H9 (cell line): Measurements from ENCODE around the gene PPARG. TPM values are rescaled to one million over a fixed set of nuclear protein-coding genes. Genes with fewer than 3 reads are reported as not detected.

Source experiments
- DNase-seq: peaks from one replicate; pipeline ENCODE4 v3.0.0-alpha.2; 2017
- H2AFZ ChIP-seq: one replicate; pipeline ENCODE4 v1.6.1; 2013; ENCODE audit warnings: mild to moderate bottlenecking, low read length, control low read depth, moderate library complexity
- H2AK5ac ChIP-seq: 2 replicates; pipeline ENCODE4 v1.6.1; 2013; ENCODE audit warnings: low read length, control low read depth, mixed read lengths; ENCODE audit not compliant: insufficient read length
- H2BK120ac ChIP-seq: one replicate; pipeline ENCODE4 v1.6.1; 2013; ENCODE audit warnings: low read depth, mild to moderate bottlenecking, low read length, control low read depth, inconsistent platforms; ENCODE audit not compliant: poor library complexity, severe bottlenecking
- H2BK12ac ChIP-seq: 2 replicates; pipeline ENCODE4 v1.6.1; 2013; ENCODE audit warnings: low read length, control low read depth, mixed read lengths, low read depth; ENCODE audit not compliant: insufficient read length
- H2BK15ac ChIP-seq: 2 replicates; pipeline ENCODE4 v1.6.1; 2013; ENCODE audit warnings: low read depth, low read length, control low read depth
- H2BK20ac ChIP-seq: one replicate; pipeline ENCODE4 v1.6.1; 2013; ENCODE audit warnings: low read depth, mild to moderate bottlenecking, low read length, control low read depth, inconsistent platforms; ENCODE audit not compliant: poor library complexity, severe bottlenecking
- H2BK5ac ChIP-seq: 2 replicates; pipeline ENCODE4 v1.6.1; 2013; ENCODE audit warnings: low read length, control low read depth, mixed read lengths; ENCODE audit not compliant: insufficient read length
- H3K14ac ChIP-seq: 2 replicates; pipeline ENCODE4 v1.6.1; 2013; ENCODE audit warnings: low read length, control low read depth; ENCODE audit not compliant: insufficient read depth
- H3K18ac ChIP-seq: 2 replicates; pipeline ENCODE4 v1.6.1; 2013; ENCODE audit warnings: low read depth, mild to moderate bottlenecking, mixed read lengths, low read length, control low read depth; ENCODE audit not compliant: insufficient read length
- H3K23ac ChIP-seq: 2 replicates; pipeline ENCODE4 v1.6.1; 2013; ENCODE audit warnings: low read length, control low read depth, mixed read lengths, low read depth; ENCODE audit not compliant: insufficient read length
- H3K23me2 ChIP-seq: 2 replicates; pipeline ENCODE4 v1.6.1; 2013; ENCODE audit warnings: low read depth, mild to moderate bottlenecking, mixed read lengths, low read length, control low read depth; ENCODE audit not compliant: insufficient read length, poor library complexity, severe bottlenecking
- H3K27ac ChIP-seq: 2 replicates; pipeline ENCODE4 v1.5.1; 2013; ENCODE audit warnings: low read length, control low read depth, mixed read lengths, low read depth; ENCODE audit not compliant: insufficient read length
- H3K27me3 ChIP-seq: 2 replicates; pipeline ENCODE4 v1.6.1; 2013; ENCODE audit warnings: low read length, control low read depth, inconsistent platforms; ENCODE audit not compliant: insufficient read depth
- H3K4ac ChIP-seq: 2 replicates; pipeline ENCODE4 v1.6.1; 2013; ENCODE audit warnings: low read depth, mild to moderate bottlenecking, control low read depth, inconsistent platforms, low read length, moderate library complexity
- H3K4me1 ChIP-seq: 2 replicates; pipeline ENCODE4 v1.6.1; 2013; ENCODE audit warnings: low read length, control low read depth, inconsistent platforms; ENCODE audit not compliant: insufficient read depth
- H3K4me2 ChIP-seq: 2 replicates; pipeline ENCODE4 v1.6.1; 2013; ENCODE audit warnings: low read length, control low read depth, mixed read lengths; ENCODE audit not compliant: insufficient read length, insufficient read depth
- H3K56ac ChIP-seq: 2 replicates; pipeline ENCODE4 v1.6.1; 2013; ENCODE audit warnings: low read depth, mild to moderate bottlenecking, mixed read lengths, low read length, control low read depth; ENCODE audit not compliant: insufficient read length
- H3K79me1 ChIP-seq: 2 replicates; pipeline ENCODE4 v1.6.1; 2013; ENCODE audit warnings: low read depth, mild to moderate bottlenecking, moderate library complexity, low read length, control low read depth, inconsistent platforms; ENCODE audit not compliant: insufficient read depth, poor library complexity, severe bottlenecking
- H3K79me2 ChIP-seq: 2 replicates; pipeline ENCODE4 v1.6.1; 2013; ENCODE audit warnings: low read length, control low read depth, inconsistent platforms; ENCODE audit not compliant: insufficient read depth
- H3K9ac ChIP-seq: 2 replicates; pipeline ENCODE4 v1.6.1; 2013; ENCODE audit warnings: low read length, control low read depth, mixed read lengths; ENCODE audit not compliant: insufficient read length; ENCODE audit errors: extremely low read depth
- H3K9me3 ChIP-seq: one replicate; pipeline ENCODE4 v1.6.1; 2013; ENCODE audit warnings: low read depth, low read length, inconsistent platforms; ENCODE audit not compliant: control insufficient read depth
- H3T11ph ChIP-seq: one replicate; pipeline ENCODE4 v1.6.1; 2013; ENCODE audit warnings: mild to moderate bottlenecking, low read length, control low read depth, inconsistent platforms
- H4K20me1 ChIP-seq: one replicate; pipeline ENCODE4 v1.6.1; 2013; ENCODE audit not compliant: control insufficient read depth, insufficient read length, insufficient read depth
- H4K5ac ChIP-seq: 2 replicates; pipeline ENCODE4 v1.6.1; 2013; ENCODE audit warnings: low read depth, mild to moderate bottlenecking, mixed read lengths, low read length, control low read depth; ENCODE audit not compliant: insufficient read length
- H4K8ac ChIP-seq: replicated peaks from 2 replicates; pipeline ENCODE4 v1.6.1; 2013; ENCODE audit warnings: low read length, control low read depth, mixed read lengths, low read depth; ENCODE audit not compliant: insufficient read length
- H4K91ac ChIP-seq: 2 replicates; pipeline ENCODE4 v1.6.1; 2013; ENCODE audit warnings: low read depth, mild to moderate bottlenecking, moderate library complexity, mixed read lengths, low read length, control low read depth; ENCODE audit not compliant: insufficient read length
- H3K27ac Mint-ChIP-seq, 3 experiments: 2 replicates in 2 of 3; 3 replicates in 1 of 3; pipeline ENCODE4 v1.8.0; 2020 to 2021; ENCODE audit warnings: mixed read lengths in 3 of 3, mild to moderate bottlenecking in 1 of 3, moderate library complexity in 1 of 3
- H3K27me3 Mint-ChIP-seq: 2 replicates; pipeline ENCODE4 v1.8.0; 2021; ENCODE audit warnings: low read depth, mild to moderate bottlenecking, moderate library complexity, mixed read lengths
- H3K36me3 Mint-ChIP-seq, 3 experiments: 2 replicates in 2 of 3; 3 replicates in 1 of 3; pipeline ENCODE4 v1.8.0; 2020 to 2021; ENCODE audit warnings: low read depth in 3 of 3, mixed read lengths in 3 of 3; ENCODE audit not compliant: insufficient read depth in 1 of 3
- H3K4me1 Mint-ChIP-seq, 2 experiments: 2 replicates each; pipeline ENCODE4 v1.8.0; 2020; ENCODE audit warnings: mixed read lengths in 2 of 2
- H3K4me3 Mint-ChIP-seq, 2 experiments: 2 replicates in 1 of 2; 3 replicates in 1 of 2; pipeline ENCODE4 v1.8.0; 2020 to 2021; ENCODE audit warnings: mild to moderate bottlenecking in 2 of 2, mixed read lengths in 2 of 2, moderate library complexity in 1 of 2
- H3K9me3 Mint-ChIP-seq, 2 experiments: 2 replicates in 1 of 2; 3 replicates in 1 of 2; pipeline ENCODE4 v1.8.0; 2020; ENCODE audit warnings: mild to moderate bottlenecking in 2 of 2, mixed read lengths in 2 of 2, moderate library complexity in 1 of 2
- CTCF ChIP-seq: fragments of 200-600 bp; sonication (generic); conservative IDR thresholded peaks from 3 replicates; pipeline ENCODE4 v1.8.0; 2021; ENCODE audit warnings: antibody characterized with exemption, mild to moderate bottlenecking
- WGBS: extraction: QIAGEN DNeasy Blood & Tissue Kit; methylation state at CpG from one replicate; pipeline ENCODE4 v1.1.7; 2013; ENCODE audit warnings: missing lambda C conversion rate, low lambda C conversion rate, mixed read lengths; ENCODE audit not compliant: insufficient read length; ENCODE audit errors: extremely low coverage; 5-methylcytosine and 5-hydroxymethylcytosine counted together
- total RNA-seq: library from RNA; stranded (reverse); gene quantifications from 2 replicates; pipeline ENCODE4 v1.2.1, GENCODE V29; 2021

The PPARG gene
- total RNA-seq, 1 experiment from 2014 or later = 0.42 TPM

DNA sequence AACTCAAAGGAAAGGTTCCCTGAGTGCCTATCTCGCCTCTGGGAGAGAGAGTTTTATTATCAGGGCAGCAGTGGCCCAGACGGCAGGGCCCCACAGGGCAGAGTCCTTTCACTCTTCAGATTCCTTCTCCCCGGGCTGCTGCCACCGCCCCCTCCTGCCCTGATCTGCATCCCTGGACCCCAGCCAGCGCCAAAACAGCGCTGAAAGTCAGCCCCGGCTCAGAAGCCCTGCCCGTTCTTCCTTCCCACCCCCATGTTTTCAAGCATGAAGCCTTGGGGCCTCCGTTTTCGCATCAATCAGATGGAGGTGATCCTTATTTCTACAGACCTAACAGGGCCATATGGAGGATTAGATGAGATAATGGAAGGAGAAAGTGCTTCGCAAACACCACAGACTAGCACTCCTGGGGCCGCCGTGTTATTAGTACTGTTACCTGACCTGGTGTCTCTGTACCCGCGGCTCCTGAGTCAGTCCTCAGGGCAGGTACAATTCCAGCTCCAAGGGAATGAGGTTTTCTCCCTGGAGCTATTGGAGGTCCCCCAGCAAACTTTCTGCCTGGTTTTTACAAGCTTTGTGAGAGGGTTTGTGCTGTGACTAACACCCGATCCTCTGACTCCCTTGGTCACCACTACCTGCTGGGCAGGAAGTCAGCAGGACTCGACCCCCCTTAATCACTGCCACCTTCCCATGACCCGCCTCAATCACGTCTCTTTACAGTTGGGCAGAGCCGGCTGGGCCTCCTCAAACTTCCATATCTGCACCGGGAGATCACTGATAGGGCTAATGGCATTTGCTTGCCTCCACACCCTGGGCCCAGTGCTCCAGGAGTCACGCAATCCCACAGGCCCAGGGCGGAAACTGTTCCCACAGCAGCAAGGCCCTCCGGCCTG is 156.0 kb downstream of the PPARG start:
- Histone ChIP-seq H3K79me2 (no peaks in the 10 kb centered on the region), H3K79me1 (no peaks in the 10 kb centered on the region), H4K8ac (no peak overlapping the region), H3K18ac (no peak overlapping the region), H3K9ac (no peak overlapping the region), H3K23me2 (no peaks in the 10 kb centered on the region), H3K4me1 (no peaks in the 10 kb centered on the region), H3K4me2 (no peak overlapping the region), H2AK5ac (no peak overlapping the region), H2BK5ac (no peak overlapping the region), H3T11ph (no peak overlapping the region), H3K14ac (no peak overlapping the region), H2BK15ac (no peak overlapping the region), H4K5ac (no peak overlapping the region), H3K27ac (no peak overlapping the region), H2BK12ac (no peak overlapping the region), H3K23ac (no peak overlapping the region), H2BK20ac (no peak overlapping the region), H3K4ac (no peak overlapping the region), H3K9me3 (no peaks in the 10 kb centered on the region), H3K27me3 (no peaks in the 10 kb centered on the region), H4K91ac (no peak overlapping the region), H2AFZ (no peak overlapping the region), H3K56ac (no peak overlapping the region), H2BK120ac (no peak overlapping the region), H4K20me1 (no peaks in the 10 kb centered on the region)
- TF ChIP-seq CTCF = no peak
- Mint-ChIP-seq H3K9me3 (no peaks in the 10 kb centered on the region), H3K4me1 (peaks cover 21 to 26% of the 10 kb centered on the region in 2 experiments), H3K36me3 (no peaks in the 10 kb centered on the region), H3K27ac (peak overlapping the region in 1 of 3 experiments; percentile 20; a peak in 2 of 7 replicates), H3K27me3 (peaks cover 28% of the 10 kb centered on the region), H3K4me3 (peak overlapping the region in 1 of 2 experiments; percentile 16; a peak in 1 of 5 replicates)
- WGBS = no CpG with 5 or more reads among the region's 24 CpGs
- peak; percentile 43 for DNase-seq
